Measurements from ENCODE around the gene LHX5.
"Not testable (repeated sequence)": the region's sequence is repeated elsewhere in the genome, so short reads cannot be mapped to it uniquely, and the experiment has no call there.

The LHX5 gene

DNA sequence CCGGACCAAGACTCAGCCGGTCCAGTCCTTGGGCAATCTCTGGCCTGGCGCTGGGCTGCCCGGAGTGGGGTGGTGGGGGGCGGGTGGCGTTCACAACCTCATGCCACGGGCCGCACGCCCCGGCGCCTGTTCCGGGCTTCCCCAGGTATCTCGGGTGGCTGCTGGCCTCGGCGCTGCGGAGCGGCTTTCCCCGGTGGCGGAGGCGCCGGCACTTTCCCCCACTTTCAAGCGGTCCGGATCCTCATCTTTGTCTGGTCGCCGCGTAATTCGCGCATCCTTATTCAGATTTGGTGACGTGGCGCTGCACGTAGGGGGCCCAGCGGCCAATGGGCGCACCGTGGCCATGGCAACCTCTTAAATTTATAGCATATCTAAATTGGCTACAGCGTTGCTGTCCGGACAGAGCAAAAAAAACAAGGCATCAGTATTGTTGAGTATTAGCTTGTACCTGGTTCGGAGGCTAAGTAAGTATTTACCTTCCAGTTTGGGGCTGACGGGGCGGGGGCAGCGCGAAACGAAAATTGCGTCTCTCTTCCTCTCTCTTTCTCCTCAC, at the start of gene LHX5:
Gene LHX5 (minus strand): TSS at position 253 of the 553 bp plus-strand sequence. CDS start 373 bp downstream, outside the sequence.
- DNase-seq = no peak

DNA sequence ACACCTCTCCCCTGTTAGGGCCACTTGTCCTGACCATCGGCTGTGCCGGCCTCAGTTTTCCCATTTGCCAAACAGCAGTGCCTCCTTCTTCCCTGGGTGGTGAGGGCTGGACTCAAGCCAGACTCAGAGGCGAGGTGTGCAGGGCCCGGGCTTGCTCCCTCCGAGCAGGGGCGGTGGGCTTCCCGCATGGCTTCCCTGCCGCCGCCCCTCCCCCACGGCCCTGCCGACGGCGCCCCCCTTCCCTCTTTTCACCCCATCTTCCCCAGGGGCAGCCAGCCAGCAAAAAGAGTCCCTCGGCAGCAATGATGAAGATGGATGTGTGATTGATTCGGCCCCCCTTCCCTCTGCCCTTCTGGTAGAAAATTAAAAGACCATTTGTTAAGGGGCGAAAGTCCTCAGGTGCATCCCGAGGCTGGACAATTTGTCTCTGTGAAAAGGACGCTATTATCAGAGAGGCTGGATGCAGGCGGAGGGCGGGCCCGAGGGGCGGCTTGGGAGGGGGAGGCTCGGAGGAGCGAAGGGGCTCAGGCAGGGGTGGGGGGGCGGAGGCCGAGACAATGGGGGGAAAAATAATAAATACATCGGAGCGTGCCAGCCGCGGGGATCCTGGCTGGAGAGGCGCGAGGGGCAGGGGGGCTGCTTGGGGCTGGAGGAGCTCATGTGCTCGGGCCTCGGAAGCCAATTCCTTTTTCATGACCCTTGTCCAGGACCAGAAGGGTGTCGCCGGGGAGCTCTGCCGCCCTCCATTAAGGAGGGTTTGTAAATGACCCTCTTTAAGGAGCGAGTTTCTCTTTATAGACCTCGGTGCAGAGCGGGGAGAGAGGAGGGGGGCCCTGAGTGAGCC, 48.0 kb upstream of the LHX5 start:
- no peak for DNase-seq

DNA sequence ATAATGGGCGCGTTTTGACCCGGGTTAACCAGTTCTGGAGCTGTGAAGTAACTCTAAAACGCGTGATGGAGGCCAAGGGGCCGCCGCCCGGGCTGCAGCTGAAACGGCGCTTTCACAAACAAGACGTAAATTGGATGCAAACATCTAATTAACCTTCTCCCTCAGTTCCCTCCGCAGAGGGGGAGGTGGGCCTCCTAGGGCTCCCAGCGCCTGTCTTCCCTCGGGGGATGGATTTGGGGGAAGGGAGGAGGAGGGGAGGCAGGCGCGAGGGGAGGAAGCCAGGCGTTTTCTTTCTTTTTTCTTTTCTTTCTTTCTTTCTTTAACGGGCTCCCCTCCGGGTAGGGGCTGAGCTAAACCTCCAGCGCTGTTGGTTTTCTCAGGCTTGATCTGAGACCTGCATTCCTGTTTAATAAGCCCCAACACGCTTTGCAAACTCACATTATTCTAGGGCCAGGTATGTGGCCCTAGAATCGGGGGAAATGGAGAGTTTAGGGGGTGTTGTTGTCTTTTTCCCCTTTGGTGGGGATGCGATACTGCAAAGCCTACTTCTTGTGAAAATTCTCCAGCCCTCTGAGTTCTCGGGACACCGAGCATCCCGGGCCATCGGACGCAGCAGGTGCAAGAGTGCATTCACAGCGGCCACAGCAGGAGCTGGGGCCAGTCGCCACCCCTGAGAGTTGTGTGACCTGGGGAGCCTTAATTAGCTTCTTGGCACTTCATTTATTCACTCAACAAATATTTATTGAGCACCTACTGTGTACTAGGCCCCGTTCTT, 43.6 kb upstream of the LHX5 start:
- DNase-seq = no peak

DNA sequence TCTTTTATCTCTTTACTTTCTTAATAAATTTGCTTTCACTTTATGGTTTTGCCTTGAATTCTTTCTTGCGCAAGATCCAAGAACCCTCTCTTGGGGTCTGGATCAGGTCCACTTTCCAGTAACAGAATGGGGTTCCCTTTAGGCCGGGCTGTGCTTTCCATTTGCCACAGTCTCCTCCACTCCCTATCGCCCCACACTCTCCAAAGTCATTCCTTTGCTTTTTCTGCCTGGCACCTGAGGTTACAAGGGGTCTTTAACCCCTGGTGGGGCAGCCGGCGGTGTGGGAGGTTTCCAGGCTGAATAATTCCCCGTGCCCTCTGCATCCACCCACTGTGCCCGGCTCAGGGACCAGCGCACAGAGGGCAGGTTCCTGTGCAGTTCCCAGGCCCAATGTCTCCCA, 42.9 kb upstream of the LHX5 start:
- no peak for DNase-seq

DNA sequence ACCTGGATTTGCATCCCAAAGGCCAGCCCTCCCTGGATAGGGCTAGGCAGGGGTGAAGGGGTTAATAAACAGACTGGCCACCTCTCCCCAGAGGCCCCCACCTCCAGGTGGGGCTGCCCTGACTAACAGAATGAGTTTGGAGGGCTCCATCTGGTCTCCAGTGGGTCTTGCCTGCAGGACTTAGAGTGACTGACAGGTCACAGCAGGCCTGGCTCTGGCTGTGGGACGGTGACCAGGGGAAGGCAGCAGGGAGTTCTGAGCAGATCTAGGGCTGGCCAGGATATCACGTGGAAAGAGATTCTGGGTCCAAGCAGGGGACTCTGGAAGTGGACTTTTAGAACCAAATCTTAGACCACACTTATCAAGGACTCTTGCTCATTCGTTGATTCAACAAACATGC, 40.9 kb upstream of the LHX5 start:
- DNase-seq = no peak

DNA sequence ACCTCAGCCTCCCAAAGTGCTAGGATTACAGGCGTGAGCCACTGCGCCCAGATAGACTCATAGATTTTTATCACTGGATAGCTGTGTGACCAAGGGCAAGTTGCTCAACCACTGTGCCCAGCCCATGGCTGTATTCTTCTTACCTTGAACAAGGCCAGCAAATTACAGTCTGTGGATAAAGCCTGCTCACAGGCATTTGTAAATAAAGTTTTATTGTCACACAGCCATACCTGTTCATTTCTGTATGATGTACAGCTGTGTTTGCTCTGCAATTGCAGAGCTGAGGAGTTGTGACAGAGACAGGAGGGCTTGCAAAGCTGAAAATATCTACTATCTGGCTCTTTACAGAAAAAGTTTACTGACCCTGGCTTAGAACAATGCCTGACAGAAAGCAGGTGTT, 35.2 kb upstream of the LHX5 start:
- DNase-seq = no peak

DNA sequence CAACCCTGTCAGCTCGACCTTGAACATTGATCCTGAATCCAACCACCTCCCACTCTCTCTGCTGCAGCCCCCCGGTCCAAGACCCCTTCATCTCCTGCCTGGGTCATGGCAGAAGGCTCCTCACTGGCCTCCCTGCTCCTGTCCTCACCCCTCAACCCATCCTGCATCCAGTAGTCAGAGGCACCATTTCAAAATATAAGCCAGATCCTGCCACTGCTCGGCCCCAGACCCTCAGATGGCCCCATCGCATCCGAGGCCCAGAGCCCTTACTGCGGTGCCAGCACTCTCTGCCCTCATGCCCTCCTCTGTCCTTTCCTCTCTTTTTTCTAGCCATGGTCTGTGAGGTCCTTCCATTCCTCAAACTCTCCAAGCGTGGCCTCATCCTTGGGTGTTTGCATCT, 34.3 kb upstream of the LHX5 start:
- DNase-seq = no peak

DNA sequence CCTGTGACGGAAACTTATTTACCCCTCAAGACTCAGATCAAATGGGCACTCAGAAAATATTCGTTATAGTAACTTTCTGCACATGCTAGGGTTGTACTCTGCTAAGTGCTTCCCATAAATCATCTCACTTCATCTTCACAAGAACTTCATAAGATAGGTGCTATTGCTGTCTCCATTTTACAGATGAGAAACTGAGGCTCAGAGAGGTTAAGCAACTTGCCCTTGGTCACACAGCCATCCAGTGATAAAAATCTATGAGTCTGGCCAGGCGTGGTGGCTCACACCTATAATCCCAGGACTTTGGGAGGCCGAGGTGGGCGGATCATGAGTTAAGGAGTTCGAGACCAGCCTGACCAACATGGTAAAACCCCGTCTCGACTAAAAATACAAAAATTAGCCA, 33.2 kb upstream of the LHX5 start:
- DNase-seq = no peak

DNA sequence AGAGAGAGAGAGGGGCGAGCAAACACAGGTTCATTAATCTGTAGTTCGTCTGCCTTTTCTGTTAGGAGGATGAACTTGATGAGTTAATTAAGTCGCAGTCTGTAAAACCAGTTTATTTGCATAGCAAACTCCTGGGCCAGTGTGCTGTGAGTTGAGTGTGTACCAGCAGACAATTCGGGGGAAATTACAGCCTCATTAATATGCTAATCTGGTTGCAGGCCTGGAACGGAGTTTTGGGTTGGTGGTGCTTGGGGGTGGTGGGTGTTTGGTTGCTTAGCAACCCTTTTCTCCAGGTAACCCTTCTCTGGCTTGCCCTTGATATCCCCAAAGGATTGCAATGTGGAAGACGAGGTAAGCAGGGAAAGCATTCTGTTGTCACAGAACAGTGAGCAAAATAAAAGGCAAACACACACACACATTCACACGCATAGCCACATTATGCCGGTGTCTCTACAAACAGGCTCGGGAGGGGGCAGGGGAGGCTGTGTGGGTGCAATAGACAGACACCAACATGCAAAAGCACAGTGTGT, 29.2 kb upstream of the LHX5 start:
- no peak for DNase-seq

DNA sequence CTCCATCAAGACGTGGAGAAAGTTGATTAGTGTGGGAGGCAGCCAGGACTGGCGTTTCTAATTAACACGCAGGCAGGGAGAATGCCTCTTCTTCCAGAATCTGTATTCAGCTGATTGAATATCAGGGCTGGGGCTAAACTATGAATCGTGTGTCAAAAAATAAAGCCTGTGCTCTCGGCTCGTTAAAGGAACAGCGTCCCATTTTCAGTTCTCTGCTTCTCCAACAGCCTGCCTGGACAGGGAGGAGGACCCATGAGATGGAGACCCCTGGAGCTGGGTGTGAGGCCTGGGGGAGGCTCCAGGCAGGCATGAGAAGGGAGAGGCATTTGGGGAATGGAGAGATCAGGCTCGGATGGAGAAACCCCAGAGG, 28.6 kb upstream of the LHX5 start:
- DNase-seq = no peak

DNA sequence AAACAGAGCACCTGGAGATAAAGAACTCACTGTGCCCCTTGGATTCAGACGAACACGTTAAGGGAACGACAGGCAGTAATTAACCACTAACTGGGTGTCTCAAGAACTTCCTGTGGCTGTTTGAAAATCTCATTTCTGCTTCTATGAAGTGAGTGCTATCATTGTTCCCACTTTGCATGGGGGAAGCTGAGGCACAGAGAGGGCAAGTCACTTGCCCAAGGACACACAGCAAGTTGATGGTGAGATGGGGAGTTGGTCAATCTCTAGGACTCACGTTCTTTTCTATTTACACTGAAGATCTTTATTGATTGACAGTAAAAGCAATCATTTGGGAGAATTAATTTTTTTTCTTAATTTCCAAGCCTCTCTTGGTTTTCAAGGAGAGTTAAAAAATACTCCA, 26.8 kb upstream of the LHX5 start:
- DNase-seq = no peak

DNA sequence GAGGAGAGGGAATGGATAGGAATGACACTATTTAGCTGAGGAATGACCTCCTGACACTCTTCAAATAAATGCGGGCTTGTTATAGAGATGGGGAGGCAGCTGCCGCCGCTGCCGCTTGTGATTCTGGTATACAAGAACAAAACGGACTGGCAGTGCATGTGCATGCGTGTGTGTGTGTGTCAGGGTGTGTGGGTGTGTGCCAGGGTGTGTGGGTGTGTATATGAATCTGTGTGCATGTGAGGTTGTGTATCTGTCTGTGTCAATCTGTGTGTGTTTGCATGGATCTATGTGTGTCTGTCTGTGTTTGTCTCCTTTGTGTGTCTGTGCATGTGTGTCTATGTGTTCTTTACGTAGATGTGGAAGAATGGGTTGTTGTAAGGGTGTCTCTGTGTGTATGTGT, 26.0 kb upstream of the LHX5 start:
- DNase-seq = no peak

DNA sequence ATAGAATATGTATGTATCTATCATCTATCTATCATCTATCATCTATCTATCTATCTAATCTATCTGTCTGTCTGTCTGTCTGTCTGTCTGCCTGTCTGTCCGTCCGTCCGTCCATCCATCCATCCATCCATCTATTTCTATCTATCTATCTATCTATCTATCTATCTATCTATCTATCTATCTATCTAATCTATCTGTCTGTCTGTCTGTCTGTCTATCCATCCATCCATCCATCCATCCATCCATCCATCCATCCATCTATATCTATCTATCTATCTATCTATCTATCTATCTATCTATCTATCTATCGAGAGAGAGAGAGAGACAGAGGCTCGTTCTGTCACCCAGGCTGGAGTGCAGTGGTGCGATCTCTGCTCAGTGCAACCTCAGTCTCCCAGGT, 24.3 kb upstream of the LHX5 start:
- DNase-seq = not testable (repeated sequence)

DNA sequence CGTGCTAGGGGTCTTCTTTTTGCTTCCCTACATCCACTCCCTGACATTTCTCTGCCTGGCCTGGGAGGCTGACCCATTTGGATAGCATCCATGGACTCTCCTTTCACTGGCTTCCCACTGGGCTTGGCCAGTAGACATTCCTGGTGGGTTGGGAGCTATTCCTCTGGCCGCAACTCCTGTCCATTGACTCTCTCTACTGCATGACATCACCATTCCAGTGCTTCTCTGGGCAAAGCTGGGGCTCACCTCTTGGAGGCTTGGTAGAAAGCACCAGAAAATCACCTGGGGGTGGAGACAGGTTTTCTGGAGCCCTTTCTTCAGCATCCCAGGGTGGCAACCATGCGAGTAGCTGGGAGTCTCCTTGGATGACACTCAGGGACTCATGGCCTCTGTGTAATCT, 16.7 kb upstream of the LHX5 start:
- no peak for DNase-seq

DNA sequence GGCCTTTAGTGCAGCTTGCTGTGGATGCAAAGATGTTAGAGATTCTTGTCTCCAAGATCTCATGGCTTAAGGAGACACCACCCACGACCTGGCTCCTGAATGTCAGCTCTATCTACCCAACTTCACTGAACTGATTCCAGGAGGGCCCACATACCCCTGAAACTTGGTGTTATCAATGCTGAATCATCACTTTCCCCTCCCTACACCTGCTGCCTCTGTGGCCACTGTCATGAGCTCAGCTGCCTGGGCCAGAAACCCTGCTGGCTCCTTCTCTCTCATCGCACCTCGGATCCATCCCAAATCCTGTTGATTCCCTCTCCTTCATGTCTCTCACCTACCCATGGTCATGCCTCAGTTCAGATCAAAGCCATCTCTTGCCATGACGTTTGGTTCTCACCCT, 15.1 kb upstream of the LHX5 start:
- DNase-seq = no peak

DNA sequence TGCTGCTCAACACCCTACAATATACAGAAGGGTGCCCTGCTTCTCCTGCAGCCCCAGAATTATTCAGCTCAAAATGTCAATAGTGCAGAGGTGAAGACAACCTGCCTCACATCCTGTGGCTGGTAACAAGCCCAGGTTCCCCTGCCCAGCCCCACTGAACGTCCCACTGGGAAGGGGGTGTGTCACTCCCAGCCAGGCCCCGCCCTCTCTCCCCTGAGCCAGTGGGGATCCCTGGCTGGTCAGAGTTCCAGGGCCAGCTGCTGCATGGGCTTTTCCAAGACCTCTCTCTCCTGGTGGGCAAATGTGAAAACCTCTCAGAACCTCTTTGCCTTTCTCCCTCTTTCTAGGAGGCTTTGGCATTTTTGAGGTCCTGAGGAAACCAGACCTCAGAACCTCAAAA, 13.7 kb upstream of the LHX5 start:
- no peak for DNase-seq

DNA sequence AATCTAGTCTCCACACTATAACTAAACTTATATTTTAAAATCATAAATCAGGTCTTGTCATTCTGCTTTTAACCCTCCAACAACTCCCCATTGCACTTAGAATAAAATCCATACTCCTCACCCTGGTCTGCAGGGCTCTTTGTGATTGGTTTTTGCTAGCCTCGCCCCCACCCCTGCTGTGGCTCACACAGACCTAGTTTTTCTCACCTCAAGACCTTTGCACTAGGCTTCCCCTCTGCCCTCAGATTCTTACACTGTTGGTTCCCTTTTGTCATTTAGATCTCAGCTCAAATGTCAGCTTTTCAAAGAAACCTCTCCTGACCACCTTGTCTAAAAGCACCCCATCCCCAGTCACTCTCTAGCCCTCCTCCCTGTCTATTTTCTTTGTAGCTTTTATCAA, 10.7 kb upstream of the LHX5 start:
- DNase-seq = no peak

DNA sequence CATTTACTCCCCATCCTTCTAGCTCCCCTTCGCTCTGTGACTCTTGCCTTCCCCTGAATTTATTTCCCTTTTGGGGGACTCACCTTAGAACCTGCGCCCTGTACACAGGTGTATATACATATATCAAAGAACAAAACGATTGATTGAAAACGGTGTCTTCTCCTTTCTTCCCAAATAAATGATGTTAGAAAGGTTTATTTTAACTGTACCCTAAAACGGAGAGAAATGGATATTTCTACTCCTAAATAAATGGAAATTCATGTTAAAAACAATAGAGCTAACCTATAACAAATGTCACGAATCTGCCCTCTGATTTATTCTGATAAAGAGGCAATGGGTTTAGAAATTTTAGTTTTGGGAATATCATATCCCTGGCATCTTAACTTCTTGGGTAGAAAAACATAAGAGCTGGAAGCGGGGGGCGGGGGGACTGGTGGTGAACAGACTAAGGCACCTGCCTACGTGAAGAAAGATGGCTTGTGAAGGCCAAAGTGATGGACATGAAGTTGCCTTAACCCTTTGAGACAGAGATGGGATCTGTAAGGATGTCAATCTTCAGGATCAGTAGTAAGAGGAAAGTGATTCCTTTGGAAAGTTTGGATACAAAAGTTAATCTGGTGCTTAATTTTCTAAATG, 8.8 kb upstream of the LHX5 start:
- DNase-seq = no peak

DNA sequence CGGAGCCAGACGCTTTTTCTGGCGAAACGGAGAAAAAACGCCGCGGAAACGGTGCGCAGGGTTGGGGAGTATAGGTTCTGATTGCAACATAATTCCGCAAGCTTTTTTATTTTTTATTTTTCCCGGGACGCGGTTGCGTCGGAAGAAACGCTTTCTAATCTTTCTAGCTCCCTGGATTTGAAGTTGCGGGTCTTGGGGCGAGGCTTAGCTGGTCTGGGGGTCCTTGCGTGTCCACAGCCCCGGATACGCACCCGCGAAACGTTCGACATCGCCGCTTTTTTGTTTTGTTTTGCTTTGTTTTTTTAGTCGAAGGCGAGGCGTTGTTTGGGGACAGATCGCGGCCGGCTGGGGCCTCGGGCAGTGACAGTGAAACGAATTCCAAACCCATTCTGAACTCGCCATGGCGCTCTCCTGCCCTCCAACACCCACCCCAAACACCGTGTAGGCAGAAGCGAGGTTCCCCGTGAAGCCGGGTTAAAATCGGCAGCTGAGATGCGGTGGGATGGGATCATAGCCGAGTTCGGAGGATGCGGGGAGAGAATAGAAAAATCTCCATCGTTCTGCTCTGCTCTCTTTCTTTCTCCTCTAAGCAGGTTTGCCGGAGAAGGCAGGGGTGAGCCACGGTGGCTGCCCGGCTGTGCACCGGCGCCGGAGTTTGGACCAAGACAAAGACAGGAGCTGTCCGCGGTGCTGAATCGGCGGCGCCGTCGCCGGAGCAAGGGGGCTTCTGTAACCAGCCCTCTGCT, 8.1 kb upstream of the LHX5 start:
- DNase-seq = peak; percentile 6

DNA sequence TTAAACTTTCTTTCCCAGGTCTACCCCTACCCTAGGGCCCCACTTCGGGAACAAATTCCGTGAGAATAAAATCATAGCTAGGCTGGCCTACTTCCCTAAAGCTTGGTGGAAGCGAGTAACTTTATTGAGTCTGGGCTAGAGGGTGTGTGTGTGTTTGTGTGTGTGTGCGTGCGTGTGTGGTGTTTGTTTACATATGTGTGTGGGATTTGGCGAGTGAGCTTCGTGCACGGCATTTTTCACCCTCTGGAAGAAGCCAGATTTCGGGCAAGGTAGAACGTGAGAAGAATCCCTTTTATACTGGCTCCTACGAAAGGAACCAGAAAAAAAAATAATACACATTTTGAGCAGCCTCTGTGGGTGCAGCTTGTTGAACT, 7.5 kb upstream of the LHX5 start:
- no peak for DNase-seq

DNA sequence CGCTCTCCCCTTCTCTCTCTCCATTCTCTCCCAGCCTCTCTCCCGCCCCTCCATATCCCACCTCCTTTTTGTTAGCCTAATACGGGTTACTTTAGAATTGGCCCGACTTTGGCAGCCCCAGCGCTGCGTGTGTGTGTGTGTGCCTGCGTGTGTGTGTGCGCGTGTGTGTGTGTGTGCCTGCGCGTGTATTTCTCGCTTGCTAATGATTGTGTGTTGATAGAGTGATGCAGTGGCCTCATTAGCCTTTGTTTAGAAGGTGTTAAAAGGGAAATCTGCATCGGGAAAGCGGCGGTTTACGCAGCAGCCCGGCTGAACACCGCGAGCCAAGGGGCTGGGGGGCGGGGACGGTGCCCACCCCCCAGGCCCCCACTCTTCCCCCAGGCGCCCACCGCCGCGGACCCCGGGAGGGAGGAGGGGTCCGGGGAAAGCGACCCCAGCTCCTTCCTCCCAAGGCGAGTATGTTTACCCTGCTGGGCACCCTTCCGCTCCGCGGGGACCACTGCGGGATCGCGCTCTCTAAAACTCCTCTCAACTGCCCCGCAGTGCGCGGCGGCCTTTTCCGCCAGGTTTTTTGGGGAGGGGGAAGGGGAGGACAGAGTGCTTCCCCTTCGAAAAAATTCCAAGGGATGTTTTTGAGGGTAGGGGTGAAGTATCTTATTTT, 6.8 kb upstream of the LHX5 start:
- no peak for DNase-seq

DNA sequence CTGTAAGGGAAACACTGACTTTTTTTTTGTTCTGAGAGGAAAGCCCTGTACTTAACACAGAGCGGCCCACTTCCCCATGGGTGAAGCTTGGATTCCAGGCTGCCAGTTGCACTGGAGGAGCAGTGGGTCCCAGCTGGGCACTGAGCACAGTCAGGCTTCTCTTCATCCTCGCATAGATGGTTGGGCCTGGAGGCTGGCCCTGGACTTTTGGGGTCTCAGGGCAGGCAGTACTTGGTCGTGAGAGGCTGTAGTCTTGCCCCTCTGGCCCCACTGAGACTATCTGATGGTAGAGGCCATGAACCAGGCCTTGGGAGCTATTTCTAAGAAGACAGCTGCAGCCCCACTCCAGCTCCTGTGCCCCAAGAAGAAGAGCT, 6.2 kb upstream of the LHX5 start:
- no peak for DNase-seq
